HG02938 (cell line): Measurements from ENCODE around the gene KRTAP4-12.
"Not testable (repeated sequence)": the region's sequence is repeated elsewhere in the genome, so short reads cannot be mapped to it uniquely, and the experiment has no call there.

ENCODE experiments used
- ATAC-seq: cut with Tn5 transposase; IDR thresholded peaks from one replicate; pipeline ENCODE4 v1.9.1; 2021; ENCODE audit warnings: mild to moderate bottlenecking, moderate library complexity; ENCODE audit not compliant: unreplicated experiment

Gene KRTAP4-12

DNA sequence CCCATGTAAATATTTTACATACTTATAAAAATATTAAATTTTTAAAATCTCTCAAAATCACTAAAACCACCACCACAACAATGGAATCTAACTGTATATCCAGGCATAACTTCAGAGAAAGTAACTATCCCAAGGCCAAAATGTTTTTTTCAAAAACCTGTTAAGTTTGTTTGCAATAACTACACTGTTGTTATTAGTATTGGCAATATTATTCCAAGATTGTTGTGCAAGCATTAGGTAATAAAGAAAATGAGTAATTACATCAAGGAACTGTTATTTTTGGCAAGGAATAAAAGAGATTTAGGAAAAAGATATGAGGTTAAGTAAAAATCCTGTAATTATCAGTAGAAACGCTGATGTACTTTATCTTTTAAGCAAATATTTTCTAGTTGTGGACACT lies 3.4 kb upstream of the KRTAP4-12 start:
- ATAC-seq = no peak

- ATAC-seq = no peak
These were observed 2.4 kb upstream of the KRTAP4-12 start for GRCh38 chr17:41126412-41126811.

DNA sequence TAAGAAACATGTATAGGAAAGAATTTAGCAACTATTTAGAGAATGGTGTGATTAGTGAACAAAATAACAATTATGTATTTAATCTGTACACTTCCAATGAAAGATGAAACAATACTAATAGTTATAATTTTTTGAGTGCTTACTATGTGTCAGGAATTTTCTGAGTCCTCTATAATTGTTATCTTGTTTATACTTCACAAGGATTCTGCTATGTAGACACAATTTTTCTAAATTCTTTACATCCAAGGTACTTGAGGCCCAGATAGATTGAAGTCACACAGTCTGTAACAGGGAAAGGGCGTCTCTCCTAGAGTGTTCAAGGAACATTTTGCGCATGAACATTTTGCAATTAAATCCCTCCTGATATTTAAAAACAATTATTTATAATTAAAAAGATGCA lies 1.1 kb upstream of the KRTAP4-12 start:
- ATAC-seq = no peak

DNA sequence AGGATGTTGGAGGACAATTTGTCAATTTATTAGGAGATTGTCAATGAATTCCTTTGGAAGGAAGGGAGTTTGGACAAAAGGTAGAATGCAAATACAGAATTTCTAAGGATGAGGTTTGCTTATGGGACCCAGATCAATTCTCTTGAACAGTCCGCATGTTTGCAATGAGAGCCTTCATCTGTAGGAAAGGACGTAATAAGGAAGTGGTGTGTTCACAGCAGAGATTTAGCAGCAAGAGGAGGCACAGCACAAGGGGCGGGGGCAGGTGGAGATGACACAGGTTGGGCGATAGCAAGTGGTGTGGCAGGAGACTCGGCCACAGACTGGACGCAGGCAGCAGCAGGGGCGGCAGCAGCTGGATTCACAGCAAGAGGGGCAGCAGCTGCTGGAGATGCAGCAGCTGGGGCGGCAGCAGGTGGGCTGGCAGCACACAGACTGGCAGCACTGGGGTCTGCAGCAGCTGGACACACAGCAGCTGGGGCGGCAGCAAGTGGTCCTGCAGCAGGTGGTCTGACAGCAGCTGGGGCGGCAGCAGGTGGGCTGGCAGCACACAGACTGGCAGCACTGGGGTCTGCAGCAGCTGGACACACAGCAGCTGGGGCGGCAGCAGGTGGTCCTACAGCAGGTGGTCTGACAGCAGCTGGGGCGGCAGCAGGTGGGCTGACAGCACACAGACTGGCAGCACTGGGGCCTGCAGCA lies 541 bp downstream of the KRTAP4-12 start:
- ATAC-seq = not testable (repeated sequence)

DNA sequence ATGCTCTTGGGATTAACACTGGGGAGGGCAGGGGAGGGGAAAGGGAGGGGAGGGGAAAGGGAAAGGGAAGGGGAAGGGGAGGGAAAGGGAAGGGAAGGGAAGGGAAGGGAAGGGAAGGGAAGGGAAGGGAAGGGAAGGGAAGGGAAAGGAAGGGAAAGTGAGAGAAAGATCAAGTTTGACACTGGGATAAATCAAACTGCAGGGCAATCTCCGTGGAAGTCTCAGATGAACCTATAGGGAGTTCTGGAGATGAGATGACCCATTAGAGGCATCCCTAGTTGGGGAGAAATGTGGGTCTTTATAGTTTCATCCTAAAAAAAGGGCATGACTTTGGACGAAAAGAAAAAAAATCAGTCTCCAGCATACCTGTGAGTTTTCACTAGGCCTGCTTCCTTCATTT lies 2.2 kb downstream of the KRTAP4-12 start:
- ATAC-seq = no peak

DNA sequence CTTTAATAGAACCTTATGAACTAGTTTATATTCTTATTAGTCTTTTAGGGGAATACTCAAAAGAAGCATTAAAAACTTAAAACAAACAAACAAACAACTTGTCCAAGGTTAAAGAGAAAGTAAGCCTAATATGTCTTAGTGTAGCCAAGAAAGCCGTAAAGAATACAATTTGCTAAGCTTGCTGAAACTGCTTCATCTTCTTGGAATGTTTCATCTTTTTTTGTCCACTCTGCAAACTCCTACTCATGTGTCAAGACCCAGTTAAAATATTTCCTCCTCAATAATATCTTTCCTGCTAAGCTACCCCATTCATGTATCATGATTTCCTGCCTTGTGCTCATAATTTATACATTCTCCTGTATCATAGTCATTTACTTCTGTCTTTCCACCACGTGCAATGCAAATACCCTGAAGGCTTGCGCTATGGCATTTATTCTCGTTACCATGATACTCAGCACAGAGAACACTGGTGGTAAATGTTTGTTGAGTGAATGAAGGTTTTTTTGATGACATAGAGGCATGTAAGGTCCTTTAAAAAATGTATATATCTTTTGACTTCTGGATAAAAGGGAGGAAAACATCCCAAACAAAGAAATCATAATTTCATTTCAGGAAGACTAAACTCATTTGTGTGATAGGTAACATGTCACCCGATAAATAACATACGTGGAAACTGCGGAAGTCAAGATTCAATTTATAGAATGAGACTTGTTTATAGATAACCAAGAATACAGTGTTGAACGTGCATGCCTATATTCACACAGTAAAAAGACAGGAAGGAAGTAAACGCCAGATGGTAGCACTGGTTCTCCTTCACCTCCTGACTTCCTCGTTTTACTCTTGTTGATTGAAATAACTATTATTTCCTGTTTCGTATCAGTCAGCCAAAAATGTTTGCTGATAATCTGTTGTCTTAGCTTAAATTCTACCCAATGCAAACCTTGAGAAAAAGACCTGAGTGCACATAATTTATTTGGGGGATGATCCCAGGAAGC lies 4.0 kb downstream of the KRTAP4-12 start:
- ATAC-seq = not testable (repeated sequence)

DNA sequence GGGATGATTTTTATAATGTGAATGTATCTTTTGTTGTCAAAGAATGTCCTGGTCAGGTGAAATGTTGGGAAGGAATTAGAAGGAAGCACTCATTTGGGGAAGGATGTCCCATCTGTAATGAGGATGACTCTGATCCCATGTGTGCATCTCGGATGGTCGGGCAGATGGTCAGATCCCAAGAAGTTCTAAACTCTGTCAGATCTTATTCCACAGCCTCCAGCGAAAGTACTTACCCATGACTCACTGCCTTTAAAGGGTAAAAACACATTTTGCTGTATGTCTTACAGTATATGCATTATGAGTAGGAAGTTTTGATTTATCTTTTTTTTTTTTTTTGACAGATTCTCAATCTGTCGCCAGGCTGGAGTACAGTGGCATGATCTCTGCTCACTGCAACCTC lies 5.3 kb downstream of the KRTAP4-12 start:
- ATAC-seq = no peak

- not testable (repeated sequence) for ATAC-seq
These were observed 6.1 kb downstream of the KRTAP4-12 start, which contains the start of gene KRTAP4-11 for GRCh38 chr17:41117846-41118386. TSS of gene KRTAP4-11 (minus strand) at chr17:41118373. CDS start at chr17:41118315, 58 bp downstream.

GRCh38 chr17:41116297-41116696 lies 7.7 kb downstream of the KRTAP4-12 start:
- no peak for ATAC-seq

DNA sequence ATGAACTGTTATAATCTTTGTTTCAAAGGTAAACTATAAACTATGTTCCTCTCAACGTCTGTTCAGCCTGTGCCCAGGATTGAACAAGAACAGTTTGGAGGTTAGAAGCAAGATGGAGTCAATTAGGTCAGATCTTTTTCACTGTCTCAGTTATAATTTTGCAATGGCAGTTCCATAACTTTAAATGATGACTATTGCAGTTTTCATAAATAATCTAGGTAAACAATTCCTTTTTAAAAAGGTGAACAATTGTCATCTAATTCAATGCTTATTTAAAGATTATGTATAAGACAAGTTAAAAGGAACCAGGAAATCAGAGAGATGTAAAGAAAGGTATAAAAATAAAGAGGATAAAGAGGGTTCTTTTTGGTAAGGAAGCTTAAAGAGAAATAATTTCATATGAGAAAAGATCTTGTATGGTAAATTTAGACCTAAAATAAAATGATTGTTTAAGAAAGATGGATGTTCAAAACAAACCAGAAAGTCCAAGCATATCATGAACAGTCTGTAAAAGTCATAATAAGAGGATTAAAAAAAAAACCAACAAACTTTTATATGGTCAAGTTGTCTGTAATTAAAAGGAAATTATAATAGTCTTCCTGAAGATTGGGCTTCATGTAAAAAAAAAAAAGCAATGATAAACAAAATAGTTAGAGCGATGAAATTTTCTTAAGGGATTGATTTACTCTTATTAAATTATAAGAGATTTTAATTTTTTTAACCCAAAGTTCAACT lies 12.7 kb downstream of the KRTAP4-12 start:
- ATAC-seq = no peak

DNA sequence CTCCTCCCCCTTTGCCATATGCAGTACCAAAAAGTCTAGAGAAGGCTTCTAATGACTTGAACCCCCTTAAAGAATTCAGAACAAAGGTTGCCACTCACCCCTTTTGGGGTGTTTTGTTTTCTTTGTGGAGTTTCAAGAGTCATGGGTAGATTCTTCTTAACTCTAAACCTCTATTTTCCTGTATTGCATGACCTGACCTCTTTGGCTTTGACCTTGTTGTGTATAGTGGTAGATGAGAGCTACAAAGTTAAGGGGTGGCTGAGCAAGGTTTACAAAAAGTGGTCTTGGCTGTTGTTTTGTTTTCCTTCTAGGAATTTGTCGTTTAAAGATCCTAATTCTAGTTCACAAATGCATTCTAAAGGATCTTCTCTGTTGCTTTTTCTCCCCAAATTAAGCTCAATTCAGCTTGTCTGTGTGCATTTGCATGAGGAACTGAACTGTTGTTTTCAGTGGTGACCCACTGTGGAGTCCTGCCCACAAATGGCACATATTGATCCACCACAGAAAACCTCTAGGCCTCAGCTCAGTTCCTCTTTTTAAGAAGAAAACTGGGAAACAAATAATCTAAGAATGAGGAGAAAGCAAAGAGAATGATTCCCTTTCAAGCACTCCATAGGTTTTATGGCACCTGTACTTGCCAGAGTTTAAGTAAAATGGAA lies 15.1 kb downstream of the KRTAP4-12 start:
- ATAC-seq = not testable (repeated sequence)

DNA sequence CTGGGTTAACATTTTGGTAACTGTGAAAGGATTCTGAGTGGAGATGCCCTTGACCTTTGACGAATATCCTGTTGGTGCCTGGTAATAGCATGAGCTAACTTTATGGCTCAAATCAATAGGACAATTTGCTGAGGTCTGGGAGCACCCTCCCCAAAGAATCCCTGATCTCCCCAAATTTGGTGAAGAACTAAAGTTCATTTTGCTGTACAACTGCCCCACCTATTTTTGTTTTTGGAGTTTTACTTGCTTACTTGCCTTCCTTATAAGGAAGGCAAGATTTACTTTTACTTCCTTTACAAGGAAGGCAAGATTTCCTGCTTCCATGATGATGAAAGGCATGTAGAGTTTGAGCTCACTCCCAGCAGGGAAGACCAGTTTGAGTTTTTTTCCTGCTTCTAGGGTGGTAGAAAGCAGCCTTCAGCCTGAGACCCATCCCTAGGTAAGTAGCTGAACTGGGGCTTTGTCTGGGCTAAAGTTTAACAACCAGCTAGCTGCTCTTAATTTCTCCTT lies 16.0 kb downstream of the KRTAP4-12 start:
- no peak for ATAC-seq

- ATAC-seq = not testable (repeated sequence)
These were observed 18.6 kb downstream of the KRTAP4-12 start, which contains the start of gene KRTAP4-9 for GRCh38 chr17:41105347-41105746. TSS of gene KRTAP4-9 (plus strand) at chr17:41105389. CDS start at chr17:41105389, 0 bp downstream.

GRCh38 chr17:41104386-41105038 lies 19.5 kb downstream of the KRTAP4-12 start:
- not testable (repeated sequence) for ATAC-seq

GRCh38 chr17:41103896-41104295 lies 20.1 kb downstream of the KRTAP4-12 start:
- no peak for ATAC-seq

DNA sequence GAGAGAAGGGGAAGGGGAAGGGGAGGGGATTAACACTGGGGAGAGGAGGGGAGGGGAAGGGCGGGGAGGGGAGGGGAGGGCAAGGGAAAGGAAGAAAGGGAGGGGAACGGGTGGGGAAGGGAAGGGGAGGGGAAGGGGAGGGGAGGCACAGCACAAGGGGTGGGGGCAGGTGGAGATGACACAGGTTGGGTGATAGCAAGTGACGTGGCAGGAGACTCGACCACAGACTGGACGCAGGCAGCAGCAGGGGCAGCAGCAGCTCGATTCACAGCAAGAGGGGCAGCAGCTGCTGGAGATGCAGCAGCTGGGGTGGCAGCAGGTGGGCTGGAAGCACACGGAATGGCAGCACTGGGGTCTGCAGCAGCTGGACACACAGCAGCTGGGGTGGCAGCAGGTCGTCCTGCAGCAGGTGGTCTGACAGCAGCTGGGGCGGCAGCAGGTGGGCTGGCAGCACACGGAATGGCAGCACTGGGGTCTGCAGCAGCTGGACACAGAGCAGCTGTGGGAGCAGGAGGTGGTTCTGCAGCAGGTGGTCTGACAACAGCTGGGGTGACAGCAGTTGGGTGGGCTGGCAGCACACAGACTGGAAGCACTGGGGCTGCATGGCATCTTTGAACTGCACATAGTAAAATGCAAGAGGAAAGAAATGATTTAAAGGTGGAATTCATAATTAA lies 22.3 kb downstream of the KRTAP4-12 start, which contains the start of gene KRTAP4-16:
TSS of gene KRTAP4-16 (minus strand) at position 624 of the 674 bp plus-strand sequence. CDS start at position 624, 0 bp downstream.
- no peak for ATAC-seq

GRCh38 chr17:41099682-41100480 lies 24.1 kb downstream of the KRTAP4-12 start:
- ATAC-seq = not testable (repeated sequence)

- no peak for ATAC-seq
These were observed 25.5 kb downstream of the KRTAP4-12 start for GRCh38 chr17:41098481-41098880.
